Measurements from ENCODE around the gene BCL2L2. TPM values are rescaled to one million over a fixed set of nuclear protein-coding genes. Genes with fewer than 3 reads are reported as not detected.
A peak's percentile ranks its signal among the peaks of the same experiment; 100 is the strongest.

BCL2L2 gene
- total and polyA plus RNA-seq, 9 of the 15 experiments (the other 6 are each of a cell fraction or from before 2014, with no cell fraction given), result 2.6 to 32.5 (median 14.7) TPM

DNA sequence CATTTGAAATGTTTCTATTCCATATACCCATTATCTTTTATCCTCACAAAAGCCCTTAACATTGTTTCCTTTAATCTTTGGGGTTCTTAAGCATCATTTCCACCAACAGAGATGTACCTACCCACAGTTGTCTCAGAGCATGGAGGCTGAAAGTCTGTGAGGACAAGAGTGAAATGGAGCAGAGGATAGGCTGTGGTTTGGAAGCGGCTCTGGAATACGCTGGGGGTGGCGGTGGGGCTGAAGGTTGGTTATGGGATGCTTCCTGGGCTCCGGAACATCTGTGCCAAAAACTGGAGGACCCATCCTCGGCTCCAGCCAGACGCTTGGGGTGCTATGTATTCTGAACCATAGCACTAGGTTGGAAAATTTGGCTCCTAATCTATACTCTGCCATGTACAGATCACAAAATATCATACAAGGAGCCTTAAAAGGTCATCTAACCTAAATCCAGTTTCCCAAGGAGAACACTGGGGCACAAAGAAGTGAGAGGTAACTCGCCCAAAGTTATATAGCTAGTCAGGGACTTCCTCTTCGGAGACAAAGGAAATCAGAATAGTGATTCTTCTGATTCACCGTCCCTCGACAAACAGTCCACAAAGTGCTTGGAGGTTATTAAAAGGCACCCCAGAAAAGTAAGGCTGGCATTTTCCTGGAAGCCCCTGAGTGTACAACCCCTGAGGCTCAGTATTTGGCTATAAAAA is 6.5 kb upstream of the BCL2L2 start (continued):
- TF ChIP-seq SOX6 (IDR thresholded peaks at IDR 0.05), result peak; percentile 25; the same call in 1 of the 2 replicates
- no peak for TF ChIP-seq ELF4 (CRISPR knock-in tag; IDR thresholded peaks at IDR 0.05)
- no peak for TF ChIP-seq BCOR (IDR thresholded peaks at IDR 0.05)
- no peak for TF ChIP-seq ZNF586 (CRISPR knock-in tag; conservative IDR thresholded peaks at IDR 0.05)
- TF ChIP-seq TGIF2 (CRISPR knock-in tag; IDR thresholded peaks at IDR 0.05), result no peak

DNA sequence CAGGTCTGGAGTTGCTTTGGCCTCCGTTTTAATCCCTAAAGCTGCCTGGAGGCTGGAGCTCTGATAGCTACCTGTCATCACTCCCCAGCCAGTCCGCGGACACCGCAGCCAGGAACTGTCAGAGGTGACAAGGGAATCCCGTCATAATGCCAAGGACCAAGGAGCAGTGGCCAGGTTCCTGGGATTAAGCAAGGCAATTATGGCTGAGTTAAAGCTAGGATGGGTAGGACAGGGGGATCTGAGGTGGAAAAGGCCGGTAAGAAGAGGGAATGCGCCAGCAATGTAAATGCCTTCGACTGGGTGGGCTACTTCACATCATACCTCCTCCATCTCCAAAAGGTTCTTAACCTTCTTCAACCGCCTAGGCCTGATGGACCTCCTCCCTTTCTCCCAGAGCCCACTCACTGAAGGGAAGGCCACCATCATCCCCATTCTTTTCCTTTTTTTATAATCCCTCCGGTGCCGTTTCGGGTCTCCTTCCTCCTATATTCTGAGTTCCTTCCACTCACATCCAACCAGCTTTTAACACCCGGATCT is 5.9 kb upstream of the BCL2L2 start:
- FAIRE-seq (peak; percentile 46), ATAC-seq (no peak), DNase-seq (ENCODE audit: extremely low read depth in 1 of 4, low spot score in 3 of 4) (peak in 2 of 4 experiments; percentile 32 to 55)
- intact Hi-C loops (cut with micrococcal nuclease), result loop anchor here (2.0 to 5.0 kb wide), 3 partner anchors 14 to 178 kb away; partner anchors contain the start of gene HOMEZ
- Histone ChIP-seq H3K27ac (ENCODE audit: extremely low read depth, low read depth, low read length) (peak overlapping the region; percentile 95), H3K4me3 (peak overlapping the region; percentile 67), H3K4me2 (ENCODE audit: insufficient read depth, low read length) (peak overlapping the region; percentile 100), H3K36me3 (ENCODE audit: control insufficient read depth, insufficient read depth, low read length) (peaks cover 23% of the 10 kb centered on the region; the same call in 2 of the 3 replicates), H3K79me2 (ENCODE audit: control insufficient read depth, insufficient read depth, low read length) (peaks cover 16% of the 10 kb centered on the region), H3K4me1 (replicated peaks in 1 of 2; ENCODE audit: control insufficient read depth in 2 of 2, insufficient read depth in 2 of 2, low read length in 2 of 2) (peaks cover 17 to 26% of the 10 kb centered on the region in 2 experiments), H3K27me3 (ENCODE audit: control insufficient read depth in 2 of 2, insufficient read depth in 2 of 2, low read length in 2 of 2) (no peaks in the 10 kb centered on the region), H4K20me1 (replicated peaks; ENCODE audit: control insufficient read depth, insufficient read depth, low read length) (no peaks in the 10 kb centered on the region), H2AFZ (ENCODE audit: low read depth, low read length) (peak overlapping the region; percentile 77), H3K9ac (ENCODE audit: insufficient read depth in 1 of 2, low read depth in 2 of 2, low read length in 2 of 2) (peak overlapping the region; percentile 90 to 93), H3K9me1 (ENCODE audit: control insufficient read depth, insufficient read depth, low read length) (no peaks in the 10 kb centered on the region), H3K9me3 (replicated peaks; ENCODE audit: control insufficient read depth, insufficient read depth, low read depth, low read length) (no peaks in the 10 kb centered on the region)
- CTCF ChIA-PET (ENCODE audit: low intra/inter-chr PET ratio), result interaction anchor here (1.0 to 5.9 kb wide), 4 partner anchors 35 to 232 kb away, joined by 3 to 58 read pairs (median 30); no protein-coding TSS in a partner anchor
- POLR2A ChIA-PET, result interaction anchor here (0.6 to 2.8 kb wide), 10 partner anchors 8 to 256 kb away, joined by 3 to 29 read pairs (median 4); partner anchors contain the start of genes C14orf119, HOMEZ and PABPN1
- WGBS (ENCODE audit: insufficient coverage, low coverage, missing lambda C conversion rate), result 1% methylated on average over 9 of the region's 13 CpGs
- in situ Hi-C loops (cut with MboI), result no loop called here
- BruUV-seq (replicated peaks), result TSS peak; percentile 66
- TF ChIP-seq KLF16 (IDR thresholded peaks at IDR 0.05) (no peak), SUPT5H (IDR thresholded peaks at IDR 0.05) (0 out of 2 replicates have a peak, but pooled peaks have one; percentile 21)
- TF ChIP-seq, protein P1, sequence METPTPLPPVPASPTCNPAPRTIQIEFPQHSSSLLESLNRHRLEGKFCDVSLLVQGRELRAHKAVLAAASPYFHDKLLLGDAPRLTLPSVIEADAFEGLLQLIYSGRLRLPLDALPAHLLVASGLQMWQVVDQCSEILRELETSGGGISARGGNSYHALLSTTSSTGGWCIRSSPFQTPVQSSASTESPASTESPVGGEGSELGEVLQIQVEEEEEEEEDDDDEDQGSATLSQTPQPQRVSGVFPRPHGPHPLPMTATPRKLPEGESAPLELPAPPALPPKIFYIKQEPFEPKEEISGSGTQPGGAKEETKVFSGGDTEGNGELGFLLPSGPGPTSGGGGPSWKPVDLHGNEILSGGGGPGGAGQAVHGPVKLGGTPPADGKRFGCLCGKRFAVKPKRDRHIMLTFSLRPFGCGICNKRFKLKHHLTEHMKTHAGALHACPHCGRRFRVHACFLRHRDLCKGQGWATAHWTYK (CRISPR knock-in tag; IDR thresholded peaks at IDR 0.05), result 0 out of 2 replicates have a peak, but pooled peaks have one; percentile 54
- TF ChIP-seq, protein P2, sequence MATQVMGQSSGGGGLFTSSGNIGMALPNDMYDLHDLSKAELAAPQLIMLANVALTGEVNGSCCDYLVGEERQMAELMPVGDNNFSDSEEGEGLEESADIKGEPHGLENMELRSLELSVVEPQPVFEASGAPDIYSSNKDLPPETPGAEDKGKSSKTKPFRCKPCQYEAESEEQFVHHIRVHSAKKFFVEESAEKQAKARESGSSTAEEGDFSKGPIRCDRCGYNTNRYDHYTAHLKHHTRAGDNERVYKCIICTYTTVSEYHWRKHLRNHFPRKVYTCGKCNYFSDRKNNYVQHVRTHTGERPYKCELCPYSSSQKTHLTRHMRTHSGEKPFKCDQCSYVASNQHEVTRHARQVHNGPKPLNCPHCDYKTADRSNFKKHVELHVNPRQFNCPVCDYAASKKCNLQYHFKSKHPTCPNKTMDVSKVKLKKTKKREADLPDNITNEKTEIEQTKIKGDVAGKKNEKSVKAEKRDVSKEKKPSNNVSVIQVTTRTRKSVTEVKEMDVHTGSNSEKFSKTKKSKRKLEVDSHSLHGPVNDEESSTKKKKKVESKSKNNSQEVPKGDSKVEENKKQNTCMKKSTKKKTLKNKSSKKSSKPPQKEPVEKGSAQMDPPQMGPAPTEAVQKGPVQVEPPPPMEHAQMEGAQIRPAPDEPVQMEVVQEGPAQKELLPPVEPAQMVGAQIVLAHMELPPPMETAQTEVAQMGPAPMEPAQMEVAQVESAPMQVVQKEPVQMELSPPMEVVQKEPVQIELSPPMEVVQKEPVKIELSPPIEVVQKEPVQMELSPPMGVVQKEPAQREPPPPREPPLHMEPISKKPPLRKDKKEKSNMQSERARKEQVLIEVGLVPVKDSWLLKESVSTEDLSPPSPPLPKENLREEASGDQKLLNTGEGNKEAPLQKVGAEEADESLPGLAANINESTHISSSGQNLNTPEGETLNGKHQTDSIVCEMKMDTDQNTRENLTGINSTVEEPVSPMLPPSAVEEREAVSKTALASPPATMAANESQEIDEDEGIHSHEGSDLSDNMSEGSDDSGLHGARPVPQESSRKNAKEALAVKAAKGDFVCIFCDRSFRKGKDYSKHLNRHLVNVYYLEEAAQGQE (IDR thresholded peaks at IDR 0.05; ENCODE audit: borderline replicate concordance), result no peak
- TF ChIP-seq, protein P2 (CRISPR knock-in tag; IDR thresholded peaks at IDR 0.05; ENCODE audit: low read depth), result 0 out of 2 replicates have a peak, but pooled peaks have one; percentile 60

Data from K562 (cell line).